NT2/D1 (cell line): ENCODE data around the gene ERBB2.

Experiments used
- SUZ12 ChIP-seq: IDR thresholded peaks from 2 replicates; pipeline ENCODE4 v1.6.1; 2011; ENCODE audit not compliant: insufficient read length, insufficient read depth; ENCODE audit errors: extremely low read depth
- YY1 ChIP-seq: IDR thresholded peaks from 2 replicates; pipeline ENCODE4 v1.6.1; 2011; ENCODE audit not compliant: insufficient read length, insufficient read depth
- ZNF274 ChIP-seq: IDR thresholded peaks from 2 replicates; pipeline ENCODE4 v1.6.1; 2011; ENCODE audit warnings: mild to moderate bottlenecking, low read depth, low read length

GRCh38 chr17:39775031-39775430 lies 75.2 kb downstream of the ERBB2 start:
- TF ChIP-seq YY1 (no peak), ZNF274 (no peak), SUZ12 (no peak)
